HG03432 (cell line): ENCODE results near the gene DIAPH1.

Experiments used
- ATAC-seq: cut with Tn5 transposase; IDR thresholded peaks from one replicate; pipeline ENCODE4 v1.9.1; 2021; ENCODE audit warnings: mild to moderate bottlenecking, moderate library complexity; ENCODE audit not compliant: unreplicated experiment

Gene DIAPH1

GRCh38 chr5:141565826-141566570 is 52.8 kb downstream of the DIAPH1 start:
- no peak for ATAC-seq

- peak; percentile 95 for ATAC-seq
Observed at GRCh38 chr5:141564216-141564692, 54.5 kb downstream of the DIAPH1 start.

DNA sequence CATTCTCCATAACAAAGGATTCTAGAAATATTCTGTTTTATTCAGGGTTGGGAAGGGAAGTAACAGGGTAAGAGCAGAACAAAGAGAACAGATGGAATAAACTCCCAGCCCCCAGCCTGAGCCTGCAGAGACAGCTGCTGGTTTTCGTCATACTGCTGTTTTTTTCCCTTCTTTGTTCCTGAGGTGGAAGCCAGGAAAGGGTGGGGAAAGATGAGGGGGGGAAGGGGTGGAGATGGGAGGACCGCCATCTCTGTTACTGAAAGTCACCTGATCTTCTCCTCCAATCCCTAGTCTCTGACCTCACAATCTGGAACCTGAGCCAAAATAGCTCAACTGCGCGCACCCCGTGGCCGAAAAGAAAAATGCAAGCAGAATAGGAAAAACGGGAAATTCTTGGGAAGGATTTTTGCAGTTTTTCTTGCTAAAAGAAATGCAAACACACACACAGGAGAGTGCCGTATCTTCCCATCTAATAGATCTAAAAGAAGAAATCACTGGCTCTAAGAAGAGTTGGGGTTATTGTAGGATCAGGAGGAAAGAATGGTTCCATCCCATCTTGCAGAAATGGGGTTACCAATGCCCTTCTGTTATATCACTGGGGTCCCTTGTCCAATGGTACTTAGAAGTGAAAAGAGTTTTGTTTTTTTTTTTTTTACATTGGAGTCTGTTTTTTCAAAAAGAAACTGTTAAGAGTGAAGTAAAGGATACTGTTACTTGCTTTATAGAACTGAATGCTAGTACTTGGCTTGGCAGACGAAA is 57.9 kb downstream of the DIAPH1 start:
- peak; percentile 45 for ATAC-seq

GRCh38 chr5:141560151-141560550 is 58.6 kb downstream of the DIAPH1 start:
- ATAC-seq, result no peak

GRCh38 chr5:141559461-141559860 is 59.3 kb downstream of the DIAPH1 start:
- ATAC-seq, result no peak

DNA sequence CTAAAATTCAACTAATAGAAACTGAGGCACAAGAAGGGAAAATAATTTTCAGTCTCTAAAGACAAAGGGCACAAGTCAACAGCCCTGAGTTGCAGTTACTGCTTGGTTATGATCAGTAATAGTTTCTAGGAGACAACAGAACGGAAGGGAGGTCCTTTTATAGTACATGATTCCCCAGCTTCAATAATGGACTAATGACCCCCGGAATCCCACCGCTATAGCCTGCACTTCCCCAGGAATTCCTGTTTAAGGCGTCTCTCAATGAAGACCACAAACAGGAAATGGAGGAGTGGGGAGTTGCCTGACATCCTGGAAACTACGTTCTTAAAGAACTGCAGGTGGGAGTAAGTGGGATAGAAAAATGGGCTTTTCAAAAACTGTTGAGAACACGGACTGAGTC is 60.6 kb downstream of the DIAPH1 start:
- ATAC-seq, result no peak

DNA sequence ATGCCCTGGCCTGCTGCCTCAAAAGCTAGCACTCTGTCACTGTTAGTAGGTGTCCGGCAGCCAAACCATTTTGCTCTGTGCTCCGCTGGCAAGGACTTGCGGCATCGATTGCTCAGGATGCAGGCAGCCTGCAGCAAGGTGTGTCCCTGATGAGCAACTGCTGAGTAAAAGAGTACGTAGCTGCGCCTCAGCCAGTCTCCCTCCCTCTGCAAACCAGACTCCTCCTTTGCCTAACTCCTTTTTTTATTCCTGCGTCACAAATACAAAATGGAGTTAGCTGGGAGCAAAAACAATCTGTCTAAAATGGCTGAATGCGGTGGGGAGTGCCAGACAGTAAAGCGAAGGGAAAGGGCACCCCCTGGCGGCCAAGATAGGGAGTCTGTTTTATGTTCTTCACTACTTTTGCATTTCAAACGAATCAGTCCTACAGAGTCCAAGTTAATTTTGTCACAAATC is 61.1 kb downstream of the DIAPH1 start:
- ATAC-seq, result peak; percentile 77

GRCh38 chr5:141547921-141548320 is 70.9 kb downstream of the DIAPH1 start:
- ATAC-seq, result no peak

- ATAC-seq, result no peak
Observed at GRCh38 chr5:141547488-141547887, 71.3 kb downstream of the DIAPH1 start.

- ATAC-seq, result no peak
Observed at GRCh38 chr5:141543053-141543452, 75.7 kb downstream of the DIAPH1 start.

GRCh38 chr5:141534492-141535213 is 84.1 kb downstream of the DIAPH1 start:
- no peak for ATAC-seq

GRCh38 chr5:141533897-141534296 is 84.9 kb downstream of the DIAPH1 start:
- ATAC-seq, result no peak

DNA sequence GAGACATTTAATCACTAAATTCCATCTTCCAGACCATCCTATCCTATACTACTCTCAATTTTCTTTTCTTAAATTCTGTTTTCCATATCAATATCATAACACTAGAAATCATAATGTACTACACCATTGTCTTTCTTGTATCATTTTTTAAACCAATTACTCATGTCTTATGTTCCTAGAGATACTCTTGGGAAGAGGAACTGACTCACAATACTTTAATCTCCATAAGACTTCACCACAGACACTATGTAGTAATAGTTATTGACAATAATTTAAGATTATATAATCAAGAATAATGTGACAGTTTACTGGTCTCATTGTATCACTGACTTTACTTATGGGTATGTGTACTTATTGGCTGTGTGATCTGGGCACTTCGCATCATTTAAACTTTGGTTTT is 86.1 kb downstream of the DIAPH1 start:
- no peak for ATAC-seq

- peak; percentile 46 for ATAC-seq
Observed at GRCh38 chr5:141529873-141530272, 88.9 kb downstream of the DIAPH1 start.

GRCh38 chr5:141529002-141529401 is 89.8 kb downstream of the DIAPH1 start:
- ATAC-seq, result peak; percentile 60

GRCh38 chr5:141528291-141528984 is 90.4 kb downstream of the DIAPH1 start:
- ATAC-seq, result no peak

DNA sequence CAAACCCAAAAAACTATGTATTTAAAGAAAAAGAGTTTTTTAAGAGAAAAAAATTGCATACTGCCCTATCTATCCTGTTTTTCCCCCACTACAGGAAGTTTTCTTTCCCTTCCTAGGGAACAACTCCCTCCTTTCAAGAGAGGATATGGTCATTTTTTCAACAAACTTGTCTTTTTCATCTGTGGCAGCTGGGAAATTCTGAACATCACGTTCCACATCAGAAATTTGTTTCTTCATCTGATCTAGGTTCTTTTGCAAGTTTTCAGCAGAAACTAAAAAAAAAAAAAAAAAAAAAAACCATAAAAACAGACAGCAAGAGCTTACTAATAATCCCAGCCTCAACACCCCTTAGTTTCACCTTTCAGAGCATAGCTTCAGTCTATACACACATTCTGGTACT is 91.4 kb downstream of the DIAPH1 start:
- no peak for ATAC-seq

GRCh38 chr5:141525653-141526052 is 93.1 kb downstream of the DIAPH1 start:
- ATAC-seq, result no peak

DNA sequence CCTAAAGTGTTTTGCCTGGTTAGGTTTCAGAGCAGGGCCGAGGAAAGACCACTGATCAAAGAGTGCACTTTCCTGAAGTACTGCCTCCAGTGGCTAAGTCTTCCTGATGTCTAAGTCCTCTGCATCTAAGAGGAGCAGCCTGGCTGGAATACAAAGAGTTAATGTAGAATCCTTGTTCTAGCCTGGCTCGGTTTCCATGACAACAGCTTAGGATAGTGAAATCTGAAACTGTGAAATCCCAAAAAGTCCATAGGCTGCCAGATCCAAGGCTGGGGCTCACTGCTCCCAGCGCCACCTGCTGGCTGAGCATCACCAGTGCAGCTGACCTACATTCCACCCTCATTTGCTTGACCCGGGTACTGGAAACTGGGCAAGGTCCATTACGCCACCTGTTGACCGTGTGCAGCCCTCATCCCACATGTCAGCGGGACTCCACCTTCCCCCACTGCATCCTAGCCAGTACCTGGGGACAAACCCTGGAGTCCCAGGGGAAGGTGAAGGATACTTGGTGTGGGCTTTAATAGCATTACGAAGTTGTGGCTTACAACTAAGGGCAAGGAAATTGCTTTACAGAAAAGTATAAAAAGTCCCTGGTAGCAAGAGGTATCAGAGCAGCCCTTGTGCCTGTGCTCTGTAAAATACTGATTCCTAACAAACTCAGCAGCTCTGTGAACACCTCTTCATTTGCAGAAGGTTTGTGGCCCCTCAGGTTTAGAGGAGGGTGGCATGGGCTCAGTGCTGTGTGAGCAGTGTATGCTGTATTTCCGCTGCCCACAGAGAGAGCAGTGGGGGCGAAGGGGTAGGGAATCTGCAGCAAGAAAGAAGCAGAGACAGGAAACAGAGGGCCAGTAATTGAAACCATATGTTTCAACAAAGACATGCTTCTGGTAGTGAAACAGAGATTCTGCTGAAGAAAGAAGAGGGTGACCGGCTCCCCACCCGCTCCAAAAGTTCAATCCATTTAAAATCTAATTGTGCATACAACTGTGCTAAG is 93.9 kb downstream of the DIAPH1 start:
- ATAC-seq, result peak; percentile 74

DNA sequence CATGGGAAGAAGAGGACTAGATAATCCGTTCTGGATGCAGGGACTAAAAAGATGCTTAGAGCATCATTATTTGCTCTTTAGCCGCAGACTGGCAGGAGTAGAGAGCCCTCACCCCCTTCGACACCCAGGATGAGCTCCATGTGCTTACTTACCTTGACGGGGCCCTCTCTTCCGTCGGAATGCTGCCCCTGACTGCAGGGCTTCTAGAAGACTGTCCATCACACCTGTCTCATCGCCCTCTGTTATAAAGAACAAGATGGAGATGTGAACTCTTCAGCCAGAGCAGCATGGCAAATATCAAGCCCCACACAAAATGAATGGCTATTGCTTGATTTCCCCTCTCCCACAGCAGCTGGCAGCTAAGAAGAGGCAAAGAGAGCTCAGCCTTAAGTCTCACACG is 94.8 kb downstream of the DIAPH1 start:
- ATAC-seq, result no peak
